IMR-90 (cell line): ENCODE measurements around the gene AFM. TPM values are rescaled to one million over a fixed set of nuclear protein-coding genes. Genes with fewer than 3 reads are reported as not detected.

ENCODE experiments used
- ATAC-seq: fragments of 200-7000 bp; cut with Tn5 transposase; 2 replicates; pipeline ENCODE4 v1.9.1; 2020; ENCODE audit warnings: low read depth, mild to moderate bottlenecking, moderate library complexity
- BruUV-seq: library from RNA; stranded (reverse); fragments of 400-500 nt; replicated peaks from 2 replicates; lab custom pipeline; 2021; lab: Mats Ljungman, UMichigan
- CTCF ChIA-PET: fragments of 300-600 bp; formaldehyde crosslinking; extraction: SDS; loops from one replicate; lab custom pipeline; 2021; ENCODE audit warnings: antibody characterized with exemption; lab: Yijun Ruan, JAX
- POLR2A ChIA-PET: fragments of 300-600 bp; sonication (Branson Sonifier 250); formaldehyde crosslinking; loops from one replicate; lab custom pipeline; 2022; ENCODE audit warnings: antibody characterized with exemption; ENCODE audit not compliant: unreplicated experiment; lab: Charles Lee
- DNase-seq: peaks from one replicate; pipeline ENCODE4 v3.0.0; 2013
- H2AFZ ChIP-seq: replicated peaks from 2 replicates; pipeline ENCODE3; 2013; ENCODE audit warnings: low read length, mild to moderate bottlenecking; ENCODE audit not compliant: poor library complexity
- H2AK5ac ChIP-seq: 2 replicates; pipeline ENCODE4 v1.6.1; 2013; ENCODE audit warnings: low read depth, low read length, inconsistent platforms
- H2AK9ac ChIP-seq: replicated peaks from 2 replicates; pipeline ENCODE3; 2013; ENCODE audit warnings: mild to moderate bottlenecking, low read depth, low read length, moderate library complexity; ENCODE audit not compliant: poor library complexity
- H2BK120ac ChIP-seq: 2 replicates; pipeline ENCODE4 v1.6.1; 2013; ENCODE audit warnings: low read depth, low read length, inconsistent platforms
- H2BK15ac ChIP-seq: 3 replicates; pipeline ENCODE4 v1.6.1; 2013; ENCODE audit warnings: low read depth, low read length, inconsistent platforms
- H2BK20ac ChIP-seq: 2 replicates; pipeline ENCODE4 v1.6.1; 2013; ENCODE audit warnings: low read depth, mild to moderate bottlenecking, inconsistent platforms, low read length, moderate library complexity
- H2BK5ac ChIP-seq: 2 replicates; pipeline ENCODE4 v1.6.1; 2013; ENCODE audit warnings: mild to moderate bottlenecking, low read depth, low read length, inconsistent platforms; ENCODE audit not compliant: poor library complexity, severe bottlenecking
- H3K14ac ChIP-seq: replicated peaks from 2 replicates; pipeline ENCODE4 v1.6.1; 2013; ENCODE audit warnings: low read depth, low read length, inconsistent platforms
- H3K18ac ChIP-seq: 2 replicates; pipeline ENCODE4 v1.6.1; 2013; ENCODE audit warnings: low read depth, low read length, control low read depth
- H3K23ac ChIP-seq: 2 replicates; pipeline ENCODE4 v1.6.1; 2013; ENCODE audit warnings: low read depth, low read length, inconsistent platforms
- H3K27ac ChIP-seq: 2 replicates; pipeline ENCODE4 v1.5.1; 2013; ENCODE audit warnings: mild to moderate bottlenecking, control low read depth, low read length; ENCODE audit not compliant: insufficient read depth
- H3K27me3 ChIP-seq: 2 replicates; pipeline ENCODE4 v1.6.1; 2013; ENCODE audit warnings: low read length; ENCODE audit not compliant: control insufficient read depth, insufficient read depth
- H3K36me3 ChIP-seq: 2 replicates; pipeline ENCODE4 v1.6.1; 2013; ENCODE audit warnings: low read length, mixed read lengths; ENCODE audit not compliant: control insufficient read depth, insufficient read depth
- H3K4ac ChIP-seq: 2 replicates; pipeline ENCODE4 v1.6.1; 2013; ENCODE audit warnings: low read depth, low read length, inconsistent platforms
- H3K4me1 ChIP-seq: 2 replicates; pipeline ENCODE4 v1.6.1; 2013; ENCODE audit warnings: low read length, mixed read lengths; ENCODE audit not compliant: control insufficient read depth, insufficient read depth
- H3K4me2 ChIP-seq: 2 replicates; pipeline ENCODE4 v1.6.1; 2013; ENCODE audit warnings: low read depth, mild to moderate bottlenecking, control low read depth, low read length, moderate library complexity
- H3K4me3 ChIP-seq: 2 replicates; pipeline ENCODE4 v1.5.1; 2013; ENCODE audit warnings: low read depth, mild to moderate bottlenecking, control low read depth, low read length, moderate library complexity; ENCODE audit not compliant: insufficient read depth
- H3K56ac ChIP-seq: 2 replicates; pipeline ENCODE4 v1.6.1; 2013; ENCODE audit warnings: low read length, inconsistent platforms; ENCODE audit not compliant: insufficient read depth; ENCODE audit errors: extremely low read depth
- H3K79me1 ChIP-seq, 2 experiments: 2 replicates each; pipeline ENCODE4 v1.6.1; 2013; ENCODE audit warnings: low read length in 2 of 2, inconsistent platforms in 1 of 2, low read depth in 1 of 2
- H3K9ac ChIP-seq: 2 replicates; pipeline ENCODE4 v1.6.1; 2013; ENCODE audit warnings: low read depth, low read length, control low read depth
- H3K9me1 ChIP-seq: 2 replicates; pipeline ENCODE4 v1.6.1; 2013; ENCODE audit warnings: low read length, inconsistent platforms; ENCODE audit not compliant: insufficient read depth
- H3K9me3 ChIP-seq: 2 replicates; pipeline ENCODE4 v1.6.1; 2013; ENCODE audit warnings: low read length; ENCODE audit not compliant: control insufficient read depth, insufficient read depth
- H4K20me1 ChIP-seq: 2 replicates; pipeline ENCODE4 v1.6.1; 2013; ENCODE audit warnings: low read length, inconsistent platforms; ENCODE audit not compliant: insufficient read depth
- H4K5ac ChIP-seq: 2 replicates; pipeline ENCODE4 v1.6.1; 2013; ENCODE audit warnings: mild to moderate bottlenecking, low read depth, low read length, control low read depth
- H4K8ac ChIP-seq, 2 experiments: 2 replicates each; pipeline ENCODE4 v1.6.1; 2013; ENCODE audit warnings: low read depth in 2 of 2, low read length in 2 of 2, control low read depth in 1 of 2, inconsistent platforms in 1 of 2
- H4K91ac ChIP-seq: 2 replicates; pipeline ENCODE4 v1.6.1; 2013; ENCODE audit warnings: low read depth, low read length, inconsistent platforms; ENCODE audit not compliant: insufficient read depth
- FOS ChIP-seq: fragments of 150-350 bp; IDR thresholded peaks from 2 replicates; pipeline ENCODE4 v1.6.1; 2016; ENCODE audit warnings: low read depth, low read length
- MXI1 ChIP-seq: IDR thresholded peaks from 2 replicates; pipeline ENCODE4 v1.6.1; 2012; ENCODE audit warnings: low read depth, mild to moderate bottlenecking, low read length, moderate library complexity, borderline replicate concordance
- RCOR1 ChIP-seq: IDR thresholded peaks from 2 replicates; pipeline ENCODE4 v1.6.1; 2012; ENCODE audit warnings: mild to moderate bottlenecking, low read length, improper control_type of control experiment; ENCODE audit not compliant: insufficient replicate concordance
- WGBS, 2 experiments: methylation state at CpG; one replicate each; pipeline versions ENCODE4 v1.1.5 to v1.1.7; 2013; ENCODE audit warnings: missing lambda C conversion rate in 2 of 2; ENCODE audit not compliant: insufficient read length in 1 of 2; ENCODE audit errors: extremely low coverage in 2 of 2; 5-methylcytosine and 5-hydroxymethylcytosine counted together
- dilution Hi-C: fragments of 300-500 bp; cut with HindIII; formaldehyde crosslinking; loops from one replicate; pipeline ENCODE4 v1.14.3; 2018; ENCODE audit warnings: low sequenced_read_pairs; ENCODE audit not compliant: unreplicated experiment
- in situ Hi-C: fragments of 300-500 bp; cut with MboI; formaldehyde crosslinking; loops from 3 replicates; pipeline ENCODE4 v1.14.3; 2019; ENCODE audit warnings: low sequenced_read_pairs, inconsistent platforms, mixed read lengths
- intact Hi-C: fragments of 100-400 bp; cut with micrococcal nuclease; formaldehyde crosslinking; loops from 2 replicates; pipeline ENCODE4 v1.10.0; 2022
- polyA plus RNA-seq, 3 experiments: library from polyadenylated mRNA; depleted of rRNA; stranded (reverse); fragments of >200 nt; gene quantifications; 2 replicates each; pipeline ENCODE4 v1.2.3, GENCODE V29; 2012; ENCODE audit warnings: low replicate concordance in 1 of 3
- total RNA-seq: library from RNA; depleted of rRNA; stranded (reverse); fragments of >200 nt; gene quantifications from 2 replicates; pipeline ENCODE4 v1.2.3, GENCODE V29; 2012

Gene AFM
- total and polyA plus RNA-seq, 2 of the 4 experiments (the other 2 are of a cell fraction): not detected

GRCh38 chr4:73456177-73457022 lies 25.1 kb upstream of the AFM start:
- no peak overlapping the region for H3K18ac ChIP-seq
- H3K36me3 ChIP-seq: no peaks in the 10 kb centered on the region
- DNase-seq (no peak), ATAC-seq (no peak)
- no peak overlapping the region for H2BK15ac ChIP-seq
- H2BK5ac ChIP-seq: no peak overlapping the region
- no peak overlapping the region for H3K9ac ChIP-seq
- WGBS, 2 experiments: 65% methylated on average over 2 of the region's 5 CpGs; no CpG with 5 or more reads in 1 of the 2 experiments
- H2AFZ ChIP-seq: no peak overlapping the region
- no peak overlapping the region for H3K4me2 ChIP-seq
- no peak overlapping the region for H3K14ac ChIP-seq
- H3K27me3 ChIP-seq: no peaks in the 10 kb centered on the region; the same call in 1 of the 2 replicates
- CTCF ChIA-PET: interaction anchor here (0.6 to 1.3 kb wide), 2 partner anchors 10 to 806 kb away, joined by 3 to 6 read pairs; no protein-coding TSS in a partner anchor
- no peak overlapping the region for H3K27ac ChIP-seq
- no peaks in the 10 kb centered on the region for H3K9me3 ChIP-seq
- dilution Hi-C loops: no loop called here
- no peaks in the 10 kb centered on the region for H3K4me1 ChIP-seq
- no peaks in the 10 kb centered on the region for H4K20me1 ChIP-seq
- no peak overlapping the region for H3K4ac ChIP-seq
- no peaks in the 10 kb centered on the region for H3K9me1 ChIP-seq
- no peak overlapping the region for H3K23ac ChIP-seq
- BruUV-seq: no TSS peak
- H4K5ac ChIP-seq: no peak overlapping the region
- H3K56ac ChIP-seq: no peak overlapping the region
- no peak overlapping the region for H4K8ac ChIP-seq
- H2AK9ac ChIP-seq: no peak overlapping the region
- H3K79me1 ChIP-seq: no peaks in the 10 kb centered on the region
- intact Hi-C loops: no loop called here
- no peak overlapping the region for H2AK5ac ChIP-seq
- in situ Hi-C loops: no loop called here
- H3K4me3 ChIP-seq: no peak overlapping the region
- H2BK120ac ChIP-seq: no peak overlapping the region
- POLR2A ChIA-PET: no interaction called here
- H2BK20ac ChIP-seq: no peak overlapping the region
- TF ChIP-seq RCOR1 (no peak), MXI1 (no peak), FOS (no peak)
- H4K91ac ChIP-seq: no peak overlapping the region
